Adrenal gland (tissue), 12 donors: ENCODE measurements around the gene PDE6D. TPM values are rescaled to one million over a fixed set of nuclear protein-coding genes. Genes with fewer than 3 reads are reported as not detected.
"Not testable (repeated sequence)": the region's sequence is repeated elsewhere in the genome, so short reads cannot be mapped to it uniquely, and the experiment has no call there.

Experiments used
- DNase-seq, 7 donors: peaks; one replicate each; pipeline ENCODE4 v3.0.0-alpha.2; 2019 to 2020
- H3K27ac ChIP-seq, 5 donors: fragments of 200-600 bp; sonication (generic) in 4 of 5; 1 replicate in 3 of 5; 2 replicates in 2 of 5; pipeline versions ENCODE4 v1.5.1 to v1.8.0; 2016 to 2020; ENCODE audit warnings: mild to moderate bottlenecking in 1 of 5
- H3K27me3 ChIP-seq: fragments of 200-600 bp; 2 replicates; pipeline ENCODE4 v1.8.0; 2021
- H3K36me3 ChIP-seq, 2 donors: fragments of 200-600 bp; replicated peaks in 1 of 2; 1 replicate in 1 of 2; 2 replicates in 1 of 2; pipeline versions ENCODE4 v1.5.1 to v1.8.0; 2018 to 2022
- H3K4me1 ChIP-seq, 2 donors: fragments of 200-600 bp; replicated peaks in 1 of 2; 1 replicate in 1 of 2; 2 replicates in 1 of 2; pipeline versions ENCODE4 v1.5.1 to v1.8.0; 2018 to 2021
- H3K4me3 ChIP-seq, 4 donors: fragments of 200-600 bp; sonication (generic) in 3 of 4; one replicate each; pipeline ENCODE4 v1.5.1; 2016 to 2018
- H3K9me3 ChIP-seq, 3 donors: fragments of 200-600 bp; sonication (generic) in 1 of 3; replicated peaks in 1 of 3; 1 replicate in 2 of 3; 2 replicates in 1 of 3; pipeline versions ENCODE4 v1.5.1 to v1.8.0; 2016 to 2021
- POLR2A ChIP-seq, 2 donors: fragments of 450-650 bp; IDR thresholded peaks; one replicate each; pipeline ENCODE4 v1.6.1; 2017; ENCODE audit warnings: antibody characterized with exemption in 2 of 2, mild to moderate bottlenecking in 2 of 2, moderate library complexity in 1 of 2
- WGBS, 4 donors: extraction: QIAGEN DNeasy Blood & Tissue Kit in 2 of 4; methylation state at CpG; one replicate each; pipeline versions ENCODE4 v1.1.5 to v1.1.7; 2013 to 2017; 5-methylcytosine and 5-hydroxymethylcytosine counted together
- intact Hi-C, 2 donors: fragments of 100-400 bp; cut with DNase I; formaldehyde crosslinking; loops; one replicate each; pipeline versions ENCODE4 v1.14.1 to v1.15.0; 2022 to 2023
- polyA plus RNA-seq, 3 donors: library from polyadenylated mRNA; stranded (reverse); fragments of 200-250 nt in 2 of 3; fragments of 350-450 nt in 1 of 3; fragmentation: Illumina TruSeq in 1 of 3; extraction: RNeasy Lipid Tissue Mini Kit (QIAGEN cat#74804) in 1 of 3; gene quantifications; one replicate each; pipeline ENCODE4 v1.2.3, GENCODE V29; 2013 to 2014
- total RNA-seq, 9 donors: library from RNA; depleted of rRNA in 4 of 9; stranded (reverse); fragments of >200 nt in 4 of 9; fragments of 120-200 nt in 1 of 9; fragmentation: NEBNext Ultra II Directional in 1 of 9; extraction: Animal tissue kit (Norgen Biotek cat#: 25700) in 1 of 9; gene quantifications; one replicate each; pipeline versions ENCODE4 v1.1.0 to v1.2.4, GENCODE V29; 2013 to 2023
- TF ChIP-seq, protein P1 (sequence below), 6 experiments: fragments of 450-650 bp in 4 of 6; fragments of 200-600 bp in 2 of 6; sonication (generic) in 1 of 6; IDR thresholded peaks; 1 replicate in 5 of 6; 2 replicates in 1 of 6; pipeline versions ENCODE4 v1.5.1 to v1.8.0; 2016 to 2021; ENCODE audit warnings: antibody characterized with exemption in 6 of 6, mild to moderate bottlenecking in 2 of 6, moderate library complexity in 1 of 6
- donor health status: healthy with polysubstance abuse.
- donor health status: Bipolar disorder and iron deficiency.
- donor health status: DM: yes; HTN: yes; CAD: no.
- donor health status: DM: no; HTN: no; CAD: no.
- donor health status: DM: no; HTN: no; CAD: no.
- donor health status: DM: yes; HTN: yes; CAD: no.

Gene PDE6D
- total and polyA plus RNA-seq, 12 donors: 27.5 to 65.3 (median 42.9) TPM

DNA sequence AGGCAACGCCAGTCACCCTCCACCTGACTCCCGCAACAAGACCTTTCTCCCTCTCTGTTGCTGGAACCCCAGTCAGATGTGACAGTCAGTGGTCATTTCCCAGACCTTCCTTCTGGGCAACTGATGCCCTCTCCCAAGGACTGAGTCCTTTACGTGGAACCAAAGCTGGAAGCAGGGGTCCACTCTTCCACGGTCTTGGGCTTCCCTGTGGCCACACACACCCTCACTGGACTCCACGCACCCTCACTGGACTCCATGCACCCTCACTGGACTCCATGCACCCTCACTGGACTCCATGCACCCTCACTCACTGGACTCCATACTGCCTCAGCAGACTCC, 65.6 kb downstream of the PDE6D start:
- Histone ChIP-seq H3K4me3 (no peak overlapping the region), H3K27ac (no peak overlapping the region), H3K27me3 (no peaks in the 10 kb centered on the region), H3K36me3 (peaks cover 0 to 26% of the 10 kb centered on the region in 2 donors), H3K4me1 (peaks cover 24 to 41% of the 10 kb centered on the region in 2 donors), H3K9me3 (no peaks in the 10 kb centered on the region)
- intact Hi-C loops: loop anchor here (2.0 kb wide), 2 partner anchors 37 to 105 kb away; no protein-coding TSS in a partner anchor
- no peak for DNase-seq
- TF ChIP-seq, protein P1, sequence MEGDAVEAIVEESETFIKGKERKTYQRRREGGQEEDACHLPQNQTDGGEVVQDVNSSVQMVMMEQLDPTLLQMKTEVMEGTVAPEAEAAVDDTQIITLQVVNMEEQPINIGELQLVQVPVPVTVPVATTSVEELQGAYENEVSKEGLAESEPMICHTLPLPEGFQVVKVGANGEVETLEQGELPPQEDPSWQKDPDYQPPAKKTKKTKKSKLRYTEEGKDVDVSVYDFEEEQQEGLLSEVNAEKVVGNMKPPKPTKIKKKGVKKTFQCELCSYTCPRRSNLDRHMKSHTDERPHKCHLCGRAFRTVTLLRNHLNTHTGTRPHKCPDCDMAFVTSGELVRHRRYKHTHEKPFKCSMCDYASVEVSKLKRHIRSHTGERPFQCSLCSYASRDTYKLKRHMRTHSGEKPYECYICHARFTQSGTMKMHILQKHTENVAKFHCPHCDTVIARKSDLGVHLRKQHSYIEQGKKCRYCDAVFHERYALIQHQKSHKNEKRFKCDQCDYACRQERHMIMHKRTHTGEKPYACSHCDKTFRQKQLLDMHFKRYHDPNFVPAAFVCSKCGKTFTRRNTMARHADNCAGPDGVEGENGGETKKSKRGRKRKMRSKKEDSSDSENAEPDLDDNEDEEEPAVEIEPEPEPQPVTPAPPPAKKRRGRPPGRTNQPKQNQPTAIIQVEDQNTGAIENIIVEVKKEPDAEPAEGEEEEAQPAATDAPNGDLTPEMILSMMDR (IDR thresholded peaks at IDR 0.05): no peak
- TF ChIP-seq POLR2A (IDR thresholded peaks at IDR 0.05): no peak
- 32 to 66% (median 50%) methylated on average over 3 to 5 of the region's 5 CpGs for WGBS, 4 donors

GRCh38 chr2:231714639-231715498, 66.2 kb downstream of the PDE6D start:
- TF ChIP-seq, protein P1 (IDR thresholded peaks at IDR 0.05): peak; percentile 83 to 97 (median 94)
- no peak for TF ChIP-seq POLR2A (IDR thresholded peaks at IDR 0.05)
- no peaks in the 10 kb centered on the region for H3K27me3 ChIP-seq
- intact Hi-C loops: loop anchor here (2.0 to 5.0 kb wide), 3 partner anchors 36 to 104 kb away; no protein-coding TSS in a partner anchor
- H3K36me3 ChIP-seq: peaks cover 0 to 26% of the 10 kb centered on the region in 2 donors
- peak; percentile 48 to 90 (median 75) for DNase-seq
- WGBS, 4 donors: 51 to 65% (median 54%) methylated on average over 9 to 17 of the region's 17 CpGs
- H3K27ac ChIP-seq: peak overlapping the region in 3 of 5 donors; percentile 63 to 71 (median 71)
- H3K4me1 ChIP-seq: peaks cover 24 to 42% of the 10 kb centered on the region in 2 donors
- no peaks in the 10 kb centered on the region for H3K9me3 ChIP-seq
- H3K4me3 ChIP-seq: no peak overlapping the region

GRCh38 chr2:231713730-231714638, 67.1 kb downstream of the PDE6D start:
- TF ChIP-seq, protein P1 (IDR thresholded peaks at IDR 0.05): peak; percentile 84 to 95 (median 88)
- peak in 1 of 2 donors; percentile 51 for TF ChIP-seq POLR2A (IDR thresholded peaks at IDR 0.05)
- peaks cover 0 to 26% of the 10 kb centered on the region in 2 donors for H3K36me3 ChIP-seq
- H3K9me3 ChIP-seq: no peaks in the 10 kb centered on the region
- peaks cover 24 to 45% of the 10 kb centered on the region in 2 donors for H3K4me1 ChIP-seq
- peak overlapping the region in 4 of 5 donors; percentile 35 to 71 (median 67) for H3K27ac ChIP-seq
- peak; percentile 88 to 97 (median 93) for DNase-seq
- H3K4me3 ChIP-seq: no peak overlapping the region
- intact Hi-C loops: loop anchor here (2.0 to 5.0 kb wide), 3 partner anchors 35 to 103 kb away; no protein-coding TSS in a partner anchor
- 15 to 43% (median 20%) methylated on average over 7 to 15 of the region's 15 CpGs for WGBS, 4 donors
- no peaks in the 10 kb centered on the region for H3K27me3 ChIP-seq

DNA sequence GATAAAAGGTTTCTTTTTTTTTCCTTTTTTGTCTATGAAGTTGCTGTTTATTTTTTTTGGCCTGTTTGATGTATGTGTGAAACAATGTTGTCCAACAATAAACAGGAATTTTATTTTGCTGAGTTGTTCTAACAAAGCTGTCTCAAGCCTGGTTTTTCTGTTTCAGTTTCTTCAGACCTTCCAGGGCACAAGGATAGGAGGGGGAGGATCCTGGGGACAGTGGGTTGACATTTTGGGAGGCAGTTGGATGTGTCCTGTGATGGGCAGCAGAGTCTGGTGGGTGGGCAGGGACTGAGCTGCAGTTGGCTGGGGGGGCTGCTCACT, 67.7 kb downstream of the PDE6D start:
- peaks cover 23 to 41% of the 10 kb centered on the region in 2 donors for H3K4me1 ChIP-seq
- intact Hi-C loops: loop anchor here in 1 of 2 donors (5.0 kb wide), 1 partner anchor 101 kb away; no protein-coding TSS in a partner anchor
- not testable (repeated sequence) for H3K4me3 ChIP-seq, DNase-seq, H3K27me3 ChIP-seq, H3K9me3 ChIP-seq
- peaks cover 0 to 26% of the 10 kb centered on the region in 2 donors for H3K36me3 ChIP-seq
- H3K27ac ChIP-seq: peak overlapping the region in 3 of 5 donors; percentile 35 to 71 (median 71)

DNA sequence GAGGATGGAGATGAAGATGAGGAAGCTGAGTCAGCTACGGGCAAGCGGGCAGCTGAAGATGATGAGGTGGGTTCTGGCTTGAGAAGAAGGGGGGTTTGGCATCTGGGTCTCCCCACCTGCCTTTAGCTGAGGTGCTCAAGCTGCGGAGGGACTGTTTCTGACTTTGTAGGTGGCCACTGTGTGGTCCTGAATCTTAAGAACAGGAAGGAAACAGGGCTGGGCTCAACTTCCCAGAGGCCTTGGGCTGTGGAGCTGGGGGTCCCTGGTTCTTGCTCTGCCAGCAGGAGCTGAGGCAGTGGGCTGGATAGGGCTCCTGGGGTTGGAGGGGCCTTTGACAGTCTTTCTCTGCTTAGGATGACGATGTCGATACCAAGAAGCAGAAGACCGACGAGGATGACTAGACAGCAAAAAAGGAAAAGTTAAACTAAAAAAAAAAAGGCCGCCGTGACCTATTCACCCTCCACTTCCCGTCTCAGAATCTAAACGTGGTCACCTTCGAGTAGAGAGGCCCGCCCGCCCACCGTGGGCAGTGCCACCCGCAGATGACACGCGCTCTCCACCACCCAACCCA, 68.5 kb downstream of the PDE6D start:
- H3K4me3 ChIP-seq, DNase-seq, H3K9me3 ChIP-seq, H3K27me3 ChIP-seq: not testable (repeated sequence)
- intact Hi-C loops: loop anchor here in 1 of 2 donors (5.0 kb wide), 1 partner anchor 100 kb away; no protein-coding TSS in a partner anchor
- Histone ChIP-seq H3K27ac (peak overlapping the region in 2 of 5 donors; percentile 100), H3K36me3 (peaks cover 0 to 26% of the 10 kb centered on the region in 2 donors), H3K4me1 (peaks cover 17 to 35% of the 10 kb centered on the region in 2 donors)
- WGBS, 4 donors: 53 to 61% (median 56%) methylated on average over 18 of the region's 18 CpGs
